ENCODE measurements around the gene ASIC3. TPM values are rescaled to one million over a fixed set of nuclear protein-coding genes. Genes with fewer than 3 reads are reported as not detected.

The ASIC3 gene
- 1.1 TPM in 1 of 2 replicates, not detected in the other for total RNA-seq (2014; rRNA removed; shearing (Covaris generic))
- polyA plus RNA-seq (2016; fragmentation: Nextera tagmentation; extraction: Ambion mirVana) = 0.26 TPM in 1 of 2 replicates, not detected in the other

- H3K27me3 ChIP-seq (replicated peaks; ENCODE audit: insufficient read depth) = no peaks in the 10 kb centered on the region
- H3K4me3 ChIP-seq = no peak within 1 kb of the TSS
- no peak for DNase-seq
- peaks cover 9% of the 10 kb centered on the region for H3K4me1 ChIP-seq (ENCODE audit: insufficient read depth)
- no peaks in the 10 kb centered on the region for H3K79me2 ChIP-seq (ENCODE audit: insufficient read depth)
- no peak within 1 kb of the TSS for H3K9ac ChIP-seq
- no peak for TF ChIP-seq EZH2phosphoT487 (IDR thresholded peaks at IDR 0.05; ENCODE audit: insufficient read depth, low read depth)
- TF ChIP-seq EZH2 (IDR thresholded peaks at IDR 0.05; ENCODE audit: insufficient read depth, poor library complexity, severe bottlenecking) = no peak
- no peak within 1 kb of the TSS for H2AFZ ChIP-seq
- no peaks in the 10 kb centered on the region for H3K9me2 ChIP-seq (ENCODE audit: insufficient read depth)
- H4K20me1 ChIP-seq (ENCODE audit: insufficient read depth) = no peaks in the 10 kb centered on the region
- no peaks in the 10 kb centered on the region for H3K9me3 ChIP-seq (ENCODE audit: low read depth)
- no peak within 1 kb of the TSS for H3K27ac ChIP-seq
- H3K36me3 ChIP-seq (ENCODE audit: low read depth) = no peaks in the 10 kb centered on the region
- in situ Hi-C loops (cut with MboI) = no loop called here
- H3K4me2 ChIP-seq (ENCODE audit: unreplicated experiment) = no peak within 1 kb of the TSS
- H3F3A ChIP-seq (ENCODE audit: insufficient read depth) = peaks cover 13% of the 10 kb centered on the region
- WGBS, 2 experiments (ENCODE audit: low coverage in 1 of 2, low lambda C conversion rate in 2 of 2, missing lambda C conversion rate in 2 of 2) = 76 to 81% methylated on average over 19 to 22 of the region's 22 CpGs
Observed at GRCh38 chr7:151047976-151048815, at the start of gene ASIC3. Gene ASIC3 (plus strand): TSS chr7:151048531. CDS start chr7:151048886, 355 bp downstream.

DNA sequence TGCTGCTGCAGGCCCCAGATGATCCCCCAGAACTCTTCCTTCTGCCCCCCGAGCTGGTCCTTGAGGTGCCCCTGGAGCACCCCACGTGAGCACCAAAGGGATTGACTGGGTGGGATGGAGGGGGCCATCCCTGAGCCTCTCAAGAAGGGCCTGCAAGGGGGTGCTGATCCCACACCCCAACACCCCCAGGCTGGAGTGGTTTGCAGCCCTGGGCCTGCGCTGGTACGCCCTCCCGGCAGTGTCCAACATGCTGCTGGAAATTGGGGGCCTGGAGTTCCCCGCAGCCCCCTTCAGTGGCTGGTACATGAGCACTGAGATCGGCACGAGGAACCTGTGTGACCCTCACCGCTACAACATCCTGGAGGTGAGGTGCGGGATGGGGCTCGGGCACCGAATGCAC is 49.3 kb upstream of the ASIC3 start:
- TF ChIP-seq EZH2phosphoT487 (IDR thresholded peaks at IDR 0.05; ENCODE audit: insufficient read depth, low read depth) (no peak), EZH2 (IDR thresholded peaks at IDR 0.05; ENCODE audit: insufficient read depth, poor library complexity, severe bottlenecking) (no peak)

DNA sequence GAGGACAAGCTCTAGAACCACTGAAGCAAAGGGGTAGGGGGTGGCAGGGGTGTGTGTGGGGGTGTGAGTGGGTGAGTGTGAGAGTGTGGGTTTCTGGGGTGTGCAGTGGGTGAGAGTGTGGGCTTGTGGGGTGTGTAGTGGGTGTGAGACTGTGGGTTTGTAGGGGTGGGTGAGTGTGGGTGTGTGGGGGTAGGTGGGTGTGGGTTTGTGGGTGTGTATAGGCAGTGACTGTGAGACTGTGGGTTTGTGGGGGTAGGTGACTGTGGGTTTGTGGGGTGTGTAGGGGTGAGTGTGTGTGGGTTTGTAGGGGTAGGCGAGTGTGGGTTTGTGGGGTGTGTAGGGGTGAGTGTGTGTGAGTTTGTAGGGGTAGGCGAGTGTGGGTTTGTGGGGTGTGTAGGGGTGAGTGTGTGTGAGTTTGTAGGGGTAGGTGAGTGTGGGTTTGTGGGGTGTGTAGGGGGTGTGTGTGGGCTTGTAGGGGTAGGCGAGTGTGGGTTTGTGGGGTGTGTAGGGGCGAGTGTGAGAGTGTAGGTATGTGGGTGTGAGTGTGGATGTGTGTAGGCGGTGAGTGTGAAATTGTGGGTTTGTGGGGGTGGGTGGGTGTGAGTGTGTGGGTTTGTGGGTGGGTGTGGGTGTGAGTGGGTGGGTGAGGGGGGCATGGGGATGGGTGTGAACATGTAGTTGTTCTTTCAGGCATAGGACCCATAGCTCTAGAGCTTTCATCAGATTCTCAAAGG is 48.7 kb upstream of the ASIC3 start:
- Histone ChIP-seq H2AFZ (no peak overlapping the region), H3K9ac (no peak overlapping the region), H4K20me1 (ENCODE audit: insufficient read depth) (no peaks in the 10 kb centered on the region), H3K4me1 (ENCODE audit: insufficient read depth) (no peaks in the 10 kb centered on the region), H3K9me3 (ENCODE audit: low read depth) (no peaks in the 10 kb centered on the region), H3K4me3 (no peak overlapping the region), H3K9me2 (ENCODE audit: insufficient read depth) (no peaks in the 10 kb centered on the region), H3K4me2 (ENCODE audit: unreplicated experiment) (no peak overlapping the region), H3K36me3 (ENCODE audit: low read depth) (no peaks in the 10 kb centered on the region), H3K27me3 (replicated peaks; ENCODE audit: insufficient read depth) (no peaks in the 10 kb centered on the region; the same call in 1 of the 2 replicates), H3K79me2 (ENCODE audit: insufficient read depth) (no peaks in the 10 kb centered on the region), H3K27ac (no peak overlapping the region), H3F3A (ENCODE audit: insufficient read depth) (no peaks in the 10 kb centered on the region)
- DNase-seq = no peak
- in situ Hi-C loops (cut with MboI) = loop anchor here (10.0 kb wide), 1 partner anchor 55 kb away; the partner anchor contains the start of genes CDK5 and SLC4A2
- WGBS, 2 experiments (ENCODE audit: low coverage in 1 of 2, low lambda C conversion rate in 2 of 2, missing lambda C conversion rate in 2 of 2) = 60% methylated on average over 5 of the region's 5 CpGs; no CpG with 5 or more reads in 1 of the 2 experiments
- TF ChIP-seq EZH2phosphoT487 (IDR thresholded peaks at IDR 0.05; ENCODE audit: insufficient read depth, low read depth) (no peak), EZH2 (IDR thresholded peaks at IDR 0.05; ENCODE audit: insufficient read depth, poor library complexity, severe bottlenecking) (no peak)

More for the DNA sequence above, 49.3 kb upstream of the ASIC3 start:
- Histone ChIP-seq H3K9me2 (ENCODE audit: insufficient read depth) (no peaks in the 10 kb centered on the region), H3K27me3 (replicated peaks; ENCODE audit: insufficient read depth) (no peaks in the 10 kb centered on the region; the same call in 1 of the 2 replicates), H2AFZ (no peak overlapping the region), H4K20me1 (ENCODE audit: insufficient read depth) (no peaks in the 10 kb centered on the region), H3K4me3 (no peak overlapping the region), H3K4me1 (ENCODE audit: insufficient read depth) (no peaks in the 10 kb centered on the region), H3F3A (ENCODE audit: insufficient read depth) (no peaks in the 10 kb centered on the region), H3K27ac (no peak overlapping the region), H3K9me3 (ENCODE audit: low read depth) (no peaks in the 10 kb centered on the region), H3K4me2 (ENCODE audit: unreplicated experiment) (no peak overlapping the region), H3K36me3 (ENCODE audit: low read depth) (no peaks in the 10 kb centered on the region), H3K79me2 (ENCODE audit: insufficient read depth) (no peaks in the 10 kb centered on the region), H3K9ac (no peak overlapping the region)
- in situ Hi-C loops (cut with MboI) = loop anchor here (10.0 kb wide), 1 partner anchor 56 kb away; the partner anchor contains the start of genes CDK5 and SLC4A2
- WGBS, 2 experiments (ENCODE audit: low coverage in 1 of 2, low lambda C conversion rate in 2 of 2, missing lambda C conversion rate in 2 of 2) = 67 to 69% methylated on average over 12 of the region's 12 CpGs
- no peak for DNase-seq

DNA sequence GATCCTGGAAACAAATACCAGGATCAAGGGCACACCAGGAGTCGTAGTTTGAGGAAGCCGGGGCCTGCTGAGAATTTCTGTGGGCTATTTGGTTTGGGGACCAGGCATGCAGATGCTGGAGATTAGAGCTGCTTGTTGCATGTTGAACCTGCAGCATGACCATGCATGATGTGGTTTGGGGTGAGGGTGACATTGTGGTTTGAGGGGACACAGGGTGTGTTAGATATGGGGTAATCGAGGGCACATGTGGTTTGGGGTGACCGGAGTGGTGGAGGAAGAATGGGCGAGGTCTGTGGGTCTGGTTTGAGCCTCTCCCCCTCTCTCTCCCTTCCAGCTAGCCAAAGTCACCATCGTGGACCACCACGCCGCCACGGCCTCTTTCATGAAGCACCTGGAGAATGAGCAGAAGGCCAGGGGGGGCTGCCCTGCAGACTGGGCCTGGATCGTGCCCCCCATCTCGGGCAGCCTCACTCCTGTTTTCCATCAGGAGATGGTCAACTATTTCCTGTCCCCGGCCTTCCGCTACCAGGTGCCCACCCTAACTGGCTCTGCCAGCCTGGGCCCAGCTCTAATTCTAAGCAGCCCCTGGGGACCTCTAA is 47.3 kb upstream of the ASIC3 start:
- no peak for DNase-seq
- Histone ChIP-seq H4K20me1 (ENCODE audit: insufficient read depth) (no peaks in the 10 kb centered on the region), H3K4me1 (ENCODE audit: insufficient read depth) (no peaks in the 10 kb centered on the region), H3F3A (ENCODE audit: insufficient read depth) (no peaks in the 10 kb centered on the region), H3K79me2 (ENCODE audit: insufficient read depth) (no peaks in the 10 kb centered on the region), H3K9ac (no peak overlapping the region), H3K27ac (no peak overlapping the region), H3K9me2 (ENCODE audit: insufficient read depth) (no peaks in the 10 kb centered on the region), H2AFZ (no peak overlapping the region), H3K9me3 (ENCODE audit: low read depth) (no peaks in the 10 kb centered on the region), H3K27me3 (replicated peaks; ENCODE audit: insufficient read depth) (no peaks in the 10 kb centered on the region; the same call in 1 of the 2 replicates), H3K36me3 (ENCODE audit: low read depth) (no peaks in the 10 kb centered on the region), H3K4me3 (no peak overlapping the region), H3K4me2 (ENCODE audit: unreplicated experiment) (no peak overlapping the region)
- TF ChIP-seq EZH2 (IDR thresholded peaks at IDR 0.05; ENCODE audit: insufficient read depth, poor library complexity, severe bottlenecking) (no peak), EZH2phosphoT487 (IDR thresholded peaks at IDR 0.05; ENCODE audit: insufficient read depth, low read depth) (no peak)
- in situ Hi-C loops (cut with MboI) = no loop called here
- WGBS, 2 experiments (ENCODE audit: low coverage in 1 of 2, low lambda C conversion rate in 2 of 2, missing lambda C conversion rate in 2 of 2) = 75 to 78% methylated on average over 13 of the region's 13 CpGs

Measured in GM23248 (cell line).